Mesenchymal stem cell (in vitro differentiated cells and primary cell): ENCODE results near the gene OGFOD2.
"Not testable (repeated sequence)": the region's sequence is repeated elsewhere in the genome, so short reads cannot be mapped to it uniquely, and the experiment has no call there.

Source experiments
- DNase-seq: peaks from one replicate; pipeline ENCODE4 v3.0.0-alpha.2; 2013
- H2AFZ ChIP-seq: one replicate; pipeline ENCODE4 v1.6.1; 2013; ENCODE audit warnings: low read depth, mild to moderate bottlenecking, control low read depth, inconsistent platforms, low read length, moderate library complexity
- H2AK5ac ChIP-seq: 2 replicates; pipeline ENCODE4 v1.6.1; 2013; ENCODE audit warnings: low read length, moderate library complexity, mild to moderate bottlenecking, inconsistent platforms; ENCODE audit not compliant: severe bottlenecking
- H2BK120ac ChIP-seq: one replicate; pipeline ENCODE4 v1.6.1; 2013; ENCODE audit warnings: low read depth, mild to moderate bottlenecking, inconsistent platforms, low read length, moderate library complexity
- H2BK12ac ChIP-seq, 2 experiments: one replicate each; pipeline ENCODE4 v1.6.1; 2013; ENCODE audit warnings: inconsistent platforms in 2 of 2, low read length in 2 of 2, mild to moderate bottlenecking in 2 of 2, moderate library complexity in 2 of 2, control low read depth in 1 of 2
- H2BK15ac ChIP-seq: one replicate; pipeline ENCODE4 v1.6.1; 2013; ENCODE audit warnings: mild to moderate bottlenecking, low read depth, inconsistent platforms; ENCODE audit not compliant: poor library complexity, severe bottlenecking
- H2BK5ac ChIP-seq: 2 replicates; pipeline ENCODE4 v1.6.1; 2013; ENCODE audit warnings: low read depth, mild to moderate bottlenecking, low read length, control low read depth, inconsistent platforms; ENCODE audit not compliant: poor library complexity, severe bottlenecking
- H3K14ac ChIP-seq, 2 experiments: one replicate each; pipeline ENCODE4 v1.6.1; 2013; ENCODE audit warnings: inconsistent platforms in 2 of 2, low read length in 2 of 2, control low read depth in 1 of 2, mild to moderate bottlenecking in 1 of 2, moderate library complexity in 1 of 2
- H3K18ac ChIP-seq, 2 experiments: one replicate each; pipeline ENCODE4 v1.6.1; 2013; ENCODE audit warnings: inconsistent platforms in 2 of 2, low read length in 2 of 2, control low read depth in 1 of 2, low read depth in 1 of 2, mild to moderate bottlenecking in 1 of 2
- H3K23ac ChIP-seq, 2 experiments: one replicate each; pipeline ENCODE4 v1.6.1; 2013; ENCODE audit warnings: inconsistent platforms in 2 of 2, low read length in 2 of 2, mild to moderate bottlenecking in 2 of 2, moderate library complexity in 2 of 2, control low read depth in 1 of 2
- H3K27ac ChIP-seq: 2 replicates; pipeline ENCODE4 v1.5.1; 2013; ENCODE audit warnings: mild to moderate bottlenecking, moderate library complexity, low read length, control low read depth, inconsistent platforms; ENCODE audit not compliant: poor library complexity, severe bottlenecking
- H3K27me3 ChIP-seq, 2 experiments: 2 replicates each; pipeline versions ENCODE4 v1.6.1 to v1.7.0; 2013; ENCODE audit warnings: low read length in 2 of 2, mild to moderate bottlenecking in 2 of 2, moderate library complexity in 2 of 2, control low read depth in 1 of 2, inconsistent platforms in 1 of 2; ENCODE audit not compliant: control insufficient read depth in 1 of 2, insufficient read depth in 1 of 2
- H3K36me3 ChIP-seq, 2 experiments: 2 replicates each; pipeline versions ENCODE4 v1.6.1 to v1.7.0; 2013; ENCODE audit warnings: low read length in 2 of 2, control low read depth in 1 of 2, inconsistent platforms in 1 of 2, low read depth in 1 of 2, mild to moderate bottlenecking in 1 of 2; ENCODE audit not compliant: insufficient read depth in 2 of 2, control insufficient read depth in 1 of 2
- H3K4ac ChIP-seq, 2 experiments: one replicate each; pipeline ENCODE4 v1.6.1; 2013; ENCODE audit warnings: inconsistent platforms in 2 of 2, low read length in 2 of 2, mild to moderate bottlenecking in 2 of 2, moderate library complexity in 2 of 2, control low read depth in 1 of 2, low read depth in 1 of 2
- H3K4me1 ChIP-seq: 2 replicates; pipeline ENCODE4 v1.6.1; 2013; ENCODE audit warnings: low read depth, low read length, control low read depth; ENCODE audit not compliant: control insufficient read depth, insufficient read depth
- H3K4me2 ChIP-seq: 2 replicates; pipeline ENCODE4 v1.6.1; 2013; ENCODE audit warnings: low read length, mild to moderate bottlenecking, inconsistent platforms; ENCODE audit not compliant: poor library complexity, severe bottlenecking
- H3K4me3 ChIP-seq, 2 experiments: 2 replicates each; pipeline versions ENCODE4 v1.5.1 to v1.7.0; 2013; ENCODE audit warnings: low read length in 2 of 2, mild to moderate bottlenecking in 2 of 2, control low read depth in 1 of 2, low read depth in 1 of 2; ENCODE audit not compliant: insufficient read depth in 1 of 2
- H3K79me1 ChIP-seq: replicated peaks from 2 replicates; pipeline ENCODE4 v1.6.1; 2013; ENCODE audit warnings: mild to moderate bottlenecking, control low read depth, low read length, inconsistent platforms; ENCODE audit not compliant: poor library complexity, severe bottlenecking
- H3K9ac ChIP-seq: 2 replicates; pipeline ENCODE4 v1.7.0; 2013; ENCODE audit warnings: mild to moderate bottlenecking, low read length, moderate library complexity
- H3K9me3 ChIP-seq: 2 replicates; pipeline ENCODE4 v1.7.0; 2013; ENCODE audit warnings: mild to moderate bottlenecking, low read length; ENCODE audit not compliant: control insufficient read depth
- H4K8ac ChIP-seq: one replicate; pipeline ENCODE4 v1.6.1; 2013; ENCODE audit warnings: inconsistent platforms, mild to moderate bottlenecking, low read length, moderate library complexity
- H4K91ac ChIP-seq: one replicate; pipeline ENCODE4 v1.6.1; 2013; ENCODE audit warnings: mild to moderate bottlenecking, low read length, inconsistent platforms
- WGBS: methylation state at CpG from one replicate; pipeline ENCODE4 v1.1.7; 2013; ENCODE audit warnings: mixed read lengths; 5-methylcytosine and 5-hydroxymethylcytosine counted together

OGFOD2 gene

GRCh38 chr12:123014473-123014872 lies 39.4 kb downstream of the OGFOD2 start:
- not testable (repeated sequence) for H2BK5ac ChIP-seq, H3K4ac ChIP-seq, H2BK15ac ChIP-seq, H3K9ac ChIP-seq, H4K91ac ChIP-seq, H3K79me1 ChIP-seq, H4K8ac ChIP-seq, H3K23ac ChIP-seq, H2BK12ac ChIP-seq, H3K4me3 ChIP-seq, DNase-seq, H2BK120ac ChIP-seq, H3K18ac ChIP-seq, H3K9me3 ChIP-seq, H2AK5ac ChIP-seq, H2AFZ ChIP-seq, H3K14ac ChIP-seq, H3K4me1 ChIP-seq, H3K27ac ChIP-seq, H3K27me3 ChIP-seq, H3K4me2 ChIP-seq
- WGBS: 96% methylated on average over 2 of the region's 4 CpGs
- peaks cover 17 to 30% of the 10 kb centered on the region in 2 experiments for H3K36me3 ChIP-seq

- Histone ChIP-seq H2BK12ac (no peak overlapping the region), H3K27ac (no peak overlapping the region), H2AFZ (no peak overlapping the region), H3K4me2 (no peak overlapping the region), H3K9ac (no peak overlapping the region), H3K18ac (no peak overlapping the region), H3K4me1 (peaks cover 2% of the 10 kb centered on the region), H2BK5ac (no peak overlapping the region), H4K8ac (no peak overlapping the region), H3K23ac (no peak overlapping the region), H3K36me3 (peaks cover 8 to 14% of the 10 kb centered on the region in 2 experiments), H2BK120ac (no peak overlapping the region), H2AK5ac (no peak overlapping the region), H2BK15ac (no peak overlapping the region), H3K4me3 (no peak overlapping the region), H3K14ac (no peak overlapping the region), H3K4ac (no peak overlapping the region), H4K91ac (no peak overlapping the region), H3K79me1 (peaks cover 2% of the 10 kb centered on the region), H3K27me3 (no peaks in the 10 kb centered on the region), H3K9me3 (no peaks in the 10 kb centered on the region)
- 100% methylated on average over 1 of the region's 1 CpG for WGBS
- DNase-seq: no peak
Measured at GRCh38 chr12:123017753-123018152, 42.7 kb downstream of the OGFOD2 start.

DNA sequence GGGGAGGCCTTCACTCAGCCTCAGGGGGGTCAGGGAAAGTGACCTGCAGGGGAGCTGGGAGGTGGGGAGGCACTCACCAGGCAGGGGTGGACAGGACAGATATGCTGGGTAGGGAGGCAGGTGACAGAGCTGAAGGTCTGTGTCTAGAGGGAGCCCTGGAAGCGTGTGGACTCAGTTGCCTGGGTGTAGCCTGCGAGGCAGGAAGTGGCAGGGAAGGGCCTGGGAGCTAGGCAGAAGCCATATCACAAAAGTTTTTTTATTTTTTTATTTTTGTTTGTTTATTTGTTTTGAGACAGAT lies 44.7 kb downstream of the OGFOD2 start:
- Histone ChIP-seq H3K27me3 (no peaks in the 10 kb centered on the region), H3K9ac (no peak overlapping the region), H3K27ac (no peak overlapping the region), H2BK120ac (no peak overlapping the region), H3K18ac (no peak overlapping the region), H2BK15ac (no peak overlapping the region), H3K14ac (no peak overlapping the region), H4K91ac (peak overlapping the region; percentile 9), H2BK5ac (no peak overlapping the region), H3K23ac (no peak overlapping the region), H2AFZ (no peak overlapping the region), H3K4me1 (peaks cover 2% of the 10 kb centered on the region), H3K36me3 (peaks cover 0 to 3% of the 10 kb centered on the region in 2 experiments), H3K4me3 (no peak overlapping the region), H3K79me1 (peaks cover 3% of the 10 kb centered on the region), H2AK5ac (no peak overlapping the region), H4K8ac (no peak overlapping the region), H3K9me3 (no peaks in the 10 kb centered on the region), H2BK12ac (peak overlapping the region in 1 of 2 experiments; percentile 9), H3K4me2 (no peak overlapping the region), H3K4ac (no peak overlapping the region)
- DNase-seq: no peak
- 80% methylated on average over 1 of the region's 2 CpGs for WGBS

GRCh38 chr12:123021688-123022604 lies 46.9 kb downstream of the OGFOD2 start:
- H2AK5ac ChIP-seq: no peak overlapping the region

More at GRCh38 chr12:123021688-123022604, 46.9 kb downstream of the OGFOD2 start:
- H3K9me3 ChIP-seq: no peaks in the 10 kb centered on the region
- no peak overlapping the region for H3K14ac ChIP-seq
- H3K27me3 ChIP-seq: no peaks in the 10 kb centered on the region
- no peak overlapping the region for H4K8ac ChIP-seq
- H3K4me2 ChIP-seq: no peak overlapping the region
- peaks cover 6% of the 10 kb centered on the region for H3K4me1 ChIP-seq
- H2AFZ ChIP-seq: no peak overlapping the region
- no peak overlapping the region for H4K91ac ChIP-seq
- H3K9ac ChIP-seq: no peak overlapping the region
- peaks cover 3% of the 10 kb centered on the region for H3K79me1 ChIP-seq
- WGBS: 93% methylated on average over 17 of the region's 18 CpGs
- no peak overlapping the region for H2BK12ac ChIP-seq
- DNase-seq: no peak
- H3K27ac ChIP-seq: no peak overlapping the region
- H2BK120ac ChIP-seq: no peak overlapping the region
- H3K4ac ChIP-seq: no peak overlapping the region
- H3K18ac ChIP-seq: no peak overlapping the region
- H3K23ac ChIP-seq: no peak overlapping the region
- H2BK15ac ChIP-seq: no peak overlapping the region
- no peak overlapping the region for H3K4me3 ChIP-seq
- no peak overlapping the region for H2BK5ac ChIP-seq
- peaks cover 7 to 11% of the 10 kb centered on the region in 2 experiments for H3K36me3 ChIP-seq
